G401.6 (cell line): ENCODE results near the gene ZBTB38.

ENCODE experiments used
- FAIRE-seq: peaks from 2 replicates; lab custom pipeline; 2012; peaks lifted over from hg19 to GRCh38; lab: Jason Lieb, UNC

ZBTB38 gene

GRCh38 chr3:141367038-141367730 is 1.1 kb upstream of the ZBTB38 start:
- no peak for FAIRE-seq

- FAIRE-seq = no peak
Measured at GRCh38 chr3:141368925-141369794, 856 bp downstream of the ZBTB38 start.

GRCh38 chr3:141370065-141370533 is 1.8 kb downstream of the ZBTB38 start:
- peak; percentile 55 for FAIRE-seq

GRCh38 chr3:141371882-141372281 is 3.6 kb downstream of the ZBTB38 start:
- no peak for FAIRE-seq

- FAIRE-seq = no peak
Measured at GRCh38 chr3:141372656-141373055, 4.4 kb downstream of the ZBTB38 start.

GRCh38 chr3:141373232-141373631 is 4.9 kb downstream of the ZBTB38 start:
- FAIRE-seq = no peak

GRCh38 chr3:141373768-141374526 is 5.6 kb downstream of the ZBTB38 start:
- no peak for FAIRE-seq

GRCh38 chr3:141375381-141376301 is 7.3 kb downstream of the ZBTB38 start:
- no peak for FAIRE-seq

- no peak for FAIRE-seq
Measured at GRCh38 chr3:141377377-141377776, 9.1 kb downstream of the ZBTB38 start.

- FAIRE-seq = no peak
Measured at GRCh38 chr3:141378556-141378955, 10.3 kb downstream of the ZBTB38 start.

- FAIRE-seq = no peak
Measured at GRCh38 chr3:141379250-141379966, 11.1 kb downstream of the ZBTB38 start.

GRCh38 chr3:141380279-141380678 is 12.0 kb downstream of the ZBTB38 start:
- FAIRE-seq = no peak

- FAIRE-seq = no peak
Measured at GRCh38 chr3:141380987-141381386, 12.7 kb downstream of the ZBTB38 start.

GRCh38 chr3:141382571-141382970 is 14.3 kb downstream of the ZBTB38 start:
- FAIRE-seq = no peak

- FAIRE-seq = no peak
Measured at GRCh38 chr3:141383555-141384129, 15.3 kb downstream of the ZBTB38 start.

GRCh38 chr3:141384157-141384556 is 15.9 kb downstream of the ZBTB38 start:
- no peak for FAIRE-seq

- FAIRE-seq = no peak
Measured at GRCh38 chr3:141384575-141384974, 16.3 kb downstream of the ZBTB38 start.

GRCh38 chr3:141385406-141386125 is 17.3 kb downstream of the ZBTB38 start:
- FAIRE-seq = no peak

GRCh38 chr3:141386126-141386488 is 17.8 kb downstream of the ZBTB38 start:
- no peak for FAIRE-seq

- FAIRE-seq = no peak
Measured at GRCh38 chr3:141386611-141387111, 18.4 kb downstream of the ZBTB38 start.
